GM21576 (cell line): ENCODE measurements around the gene RAD51C.
"Not testable (repeated sequence)": the region's sequence is repeated elsewhere in the genome, so short reads cannot be mapped to it uniquely, and the experiment has no call there.

ENCODE experiments used
- ATAC-seq: cut with Tn5 transposase; IDR thresholded peaks from one replicate; pipeline ENCODE4 v1.9.1; 2021; ENCODE audit warnings: mild to moderate bottlenecking, moderate library complexity; ENCODE audit not compliant: unreplicated experiment

RAD51C gene

GRCh38 chr17:58730937-58731336 lies 38.5 kb downstream of the RAD51C start:
- no peak for ATAC-seq

- ATAC-seq, result no peak
Measured at GRCh38 chr17:58734040-58734439, 41.6 kb downstream of the RAD51C start.

GRCh38 chr17:58734811-58735210 lies 42.4 kb downstream of the RAD51C start:
- ATAC-seq, result no peak

GRCh38 chr17:58741121-58741625 lies 48.8 kb downstream of the RAD51C start:
- ATAC-seq, result no peak

- ATAC-seq, result no peak
Measured at GRCh38 chr17:58747674-58748073, 55.3 kb downstream of the RAD51C start.

GRCh38 chr17:58749627-58750026 lies 57.2 kb downstream of the RAD51C start:
- ATAC-seq, result not testable (repeated sequence)

- no peak for ATAC-seq
Measured at GRCh38 chr17:58753026-58753425, 60.6 kb downstream of the RAD51C start.

- no peak for ATAC-seq
Measured at GRCh38 chr17:58755269-58755576, 62.8 kb downstream of the RAD51C start.

GRCh38 chr17:58755577-58756245 lies 63.3 kb downstream of the RAD51C start, which contains the start of gene PPM1E:
TSS of gene PPM1E (plus strand) at chr17:58755854.
- peak; percentile 56 for ATAC-seq

GRCh38 chr17:58756246-58757161 lies 64.1 kb downstream of the RAD51C start:
- no peak for ATAC-seq

- ATAC-seq, result no peak
Measured at GRCh38 chr17:58757162-58757613, 64.8 kb downstream of the RAD51C start.

- no peak for ATAC-seq
Measured at GRCh38 chr17:58758890-58759289, 66.5 kb downstream of the RAD51C start.

- ATAC-seq, result no peak
Measured at GRCh38 chr17:58759522-58759921, 67.1 kb downstream of the RAD51C start.

GRCh38 chr17:58760248-58760647 lies 67.8 kb downstream of the RAD51C start:
- ATAC-seq, result no peak

- ATAC-seq, result no peak
Measured at GRCh38 chr17:58763263-58763662, 70.9 kb downstream of the RAD51C start.

GRCh38 chr17:58764373-58764772 lies 72.0 kb downstream of the RAD51C start:
- ATAC-seq, result no peak

- not testable (repeated sequence) for ATAC-seq
Measured at GRCh38 chr17:58778482-58778881, 86.1 kb downstream of the RAD51C start.

- ATAC-seq, result no peak
Measured at GRCh38 chr17:58779446-58779845, 87.0 kb downstream of the RAD51C start.

GRCh38 chr17:58783380-58783779 lies 91.0 kb downstream of the RAD51C start:
- ATAC-seq, result no peak

- no peak for ATAC-seq
Measured at GRCh38 chr17:58785097-58785496, 92.7 kb downstream of the RAD51C start.
